IPS-NIHi7 (cell line): ENCODE data around the gene SPTAN1.

Source experiments
- DNase-seq: peaks from one replicate; pipeline ENCODE4 v3.0.0; 2012; ENCODE audit warnings: mixed read lengths; ENCODE audit errors: extremely low spot score

SPTAN1 gene

GRCh38 chr9:128632066-128632465, 79.7 kb downstream of the SPTAN1 start:
- DNase-seq = no peak

DNA sequence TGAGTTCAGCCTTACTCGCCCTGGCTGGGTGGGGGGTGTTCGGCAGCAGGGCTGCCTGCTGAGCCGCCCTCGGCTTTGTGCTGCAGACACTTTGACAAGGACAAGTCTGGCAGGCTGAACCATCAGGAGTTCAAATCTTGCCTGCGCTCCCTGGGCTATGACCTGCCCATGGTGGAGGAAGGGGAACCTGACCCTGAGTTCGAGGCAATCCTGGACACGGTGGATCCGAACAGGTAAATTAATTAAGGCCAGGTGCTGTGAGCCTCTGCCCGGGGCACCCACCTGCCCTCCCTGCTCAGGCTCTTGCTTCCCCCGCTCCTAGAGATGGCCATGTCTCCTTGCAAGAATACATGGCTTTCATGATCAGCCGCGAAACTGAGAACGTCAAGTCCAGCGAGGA, 80.1 kb downstream of the SPTAN1 start:
- no peak for DNase-seq

DNA sequence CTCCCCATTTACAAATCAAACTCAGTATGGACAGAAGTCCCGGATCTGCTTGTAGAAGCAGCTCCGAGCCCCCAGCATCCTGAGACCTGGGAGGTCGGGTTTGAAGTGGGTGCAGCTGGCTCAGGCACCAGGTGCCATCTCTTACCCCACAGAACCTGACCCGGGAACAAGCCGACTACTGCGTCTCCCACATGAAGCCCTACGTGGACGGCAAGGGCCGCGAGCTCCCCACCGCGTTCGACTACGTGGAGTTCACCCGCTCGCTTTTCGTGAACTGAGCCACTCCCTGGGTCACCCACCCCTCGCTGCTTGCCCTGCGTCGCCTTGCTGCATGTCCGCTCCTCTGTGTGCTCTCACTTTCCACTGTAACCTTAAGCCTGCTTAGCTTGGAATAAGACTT, 80.7 kb downstream of the SPTAN1 start:
- no peak for DNase-seq

GRCh38 chr9:128633601-128634000, 81.2 kb downstream of the SPTAN1 start:
- no peak for DNase-seq

DNA sequence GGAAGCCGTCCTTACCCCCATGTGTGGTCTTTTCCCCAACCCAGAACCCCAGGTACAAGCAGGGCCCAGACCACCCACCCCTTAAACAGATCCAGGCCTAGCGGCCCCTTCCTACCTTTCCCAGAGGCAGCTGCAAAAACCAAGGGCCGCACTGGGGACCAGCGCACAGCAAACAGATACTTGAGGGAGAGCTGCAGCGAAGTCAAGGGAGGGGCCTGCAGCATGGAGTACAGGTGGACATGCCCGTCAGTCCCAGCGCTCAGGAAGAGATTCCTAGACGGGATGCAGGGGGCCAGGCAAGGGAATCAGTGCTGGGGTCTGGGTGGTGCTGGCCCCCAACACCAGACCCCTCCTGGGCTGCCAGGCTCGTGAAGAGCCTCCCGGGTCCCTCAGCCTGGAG, 81.7 kb downstream of the SPTAN1 start:
- no peak for DNase-seq

DNA sequence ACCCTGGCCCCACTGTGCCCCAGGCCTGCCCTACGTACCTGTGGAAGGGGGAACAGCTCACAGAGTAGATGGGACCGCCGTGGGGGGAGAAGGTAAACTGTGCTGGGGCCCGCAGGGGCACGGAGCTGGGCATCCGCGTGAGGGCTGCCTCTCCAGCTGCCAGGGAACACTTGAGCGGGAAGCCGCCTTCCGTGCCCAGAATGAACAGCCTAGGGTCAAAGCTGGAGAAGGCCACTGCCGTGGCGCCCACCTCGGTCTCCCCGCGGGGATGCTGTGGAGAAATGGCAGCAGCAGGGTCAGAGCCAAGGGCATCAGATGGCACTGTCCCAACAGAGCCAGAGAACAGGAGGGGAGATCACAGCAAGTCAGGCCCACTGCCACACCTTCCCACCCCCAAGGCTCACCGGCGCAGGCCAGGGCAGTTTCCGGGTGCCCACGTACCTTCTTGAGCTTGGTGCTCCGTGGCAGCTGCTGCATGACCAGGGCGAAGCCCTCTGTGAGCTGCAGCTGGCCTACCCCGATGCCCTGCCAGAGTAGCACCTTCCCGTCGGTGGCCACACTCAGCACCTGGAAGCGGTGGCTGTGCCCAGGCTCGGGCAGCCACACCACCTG, 82.4 kb downstream of the SPTAN1 start:
- DNase-seq = no peak

GRCh38 chr9:128635266-128636023, 83.1 kb downstream of the SPTAN1 start:
- peak; percentile 93 for DNase-seq

DNA sequence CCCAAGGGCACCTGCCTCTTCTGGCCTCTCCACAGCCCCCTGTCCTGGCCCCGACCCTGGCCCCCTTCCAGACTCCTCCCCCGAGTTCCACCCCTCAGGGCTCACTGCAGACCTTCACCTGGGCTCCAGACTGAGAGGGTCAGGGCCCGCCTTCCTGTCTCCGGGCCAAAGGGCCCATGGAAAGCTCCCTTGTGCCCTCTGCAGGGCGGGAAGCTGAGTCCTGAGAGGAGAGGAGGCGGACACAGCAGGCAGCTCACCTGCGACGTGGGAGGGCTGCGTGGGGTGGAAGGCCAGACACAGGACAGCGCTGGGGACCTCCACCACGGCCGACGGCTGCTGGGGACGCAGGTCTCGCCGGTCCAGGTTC, 83.6 kb downstream of the SPTAN1 start:
- peak; percentile 84 for DNase-seq

- no peak for DNase-seq
These were observed 84.5 kb downstream of the SPTAN1 start for GRCh38 chr9:128636556-128637530.

DNA sequence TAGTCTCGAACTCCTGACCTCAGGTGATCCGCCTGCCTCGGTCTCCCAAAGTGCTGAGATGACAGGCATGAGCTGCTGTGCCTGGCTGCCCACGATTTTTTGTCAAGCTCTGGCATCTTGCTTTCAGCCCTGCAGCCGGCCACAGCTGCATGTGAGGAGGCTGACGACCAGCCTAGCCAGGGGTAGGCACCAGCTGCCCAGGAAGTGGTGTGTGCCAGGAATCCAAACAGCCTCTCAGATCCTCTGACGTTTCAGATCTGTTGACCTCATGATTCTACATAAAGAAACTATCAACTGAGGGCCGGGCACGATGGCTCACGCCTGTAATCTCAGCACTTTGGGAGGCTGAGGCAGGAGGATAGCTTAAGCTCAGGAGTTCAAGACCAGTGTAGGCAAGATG, 85.3 kb downstream of the SPTAN1 start:
- no peak for DNase-seq

DNA sequence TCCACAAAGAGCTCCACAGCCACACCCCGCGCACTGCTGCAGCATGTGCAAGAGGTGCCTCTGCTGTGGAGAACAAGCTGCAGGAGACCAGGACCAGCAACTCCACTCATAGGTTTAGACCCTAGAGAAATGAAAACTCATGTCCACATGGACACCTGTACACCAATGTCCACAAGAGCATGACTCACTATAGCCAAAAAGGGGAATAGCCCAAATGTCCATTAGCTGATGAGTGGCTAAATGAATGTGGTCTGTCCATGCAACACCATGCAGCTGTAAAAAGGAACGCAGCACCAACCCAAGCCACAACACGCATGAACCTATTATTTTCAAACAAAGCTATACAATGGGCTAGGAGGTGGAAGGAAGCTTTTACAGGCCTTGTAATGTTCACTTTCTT, 86.2 kb downstream of the SPTAN1 start:
- no peak for DNase-seq

GRCh38 chr9:128640603-128641002, 88.2 kb downstream of the SPTAN1 start:
- no peak for DNase-seq

- DNase-seq = no peak
These were observed 90.4 kb downstream of the SPTAN1 start for GRCh38 chr9:128642675-128643245.

DNA sequence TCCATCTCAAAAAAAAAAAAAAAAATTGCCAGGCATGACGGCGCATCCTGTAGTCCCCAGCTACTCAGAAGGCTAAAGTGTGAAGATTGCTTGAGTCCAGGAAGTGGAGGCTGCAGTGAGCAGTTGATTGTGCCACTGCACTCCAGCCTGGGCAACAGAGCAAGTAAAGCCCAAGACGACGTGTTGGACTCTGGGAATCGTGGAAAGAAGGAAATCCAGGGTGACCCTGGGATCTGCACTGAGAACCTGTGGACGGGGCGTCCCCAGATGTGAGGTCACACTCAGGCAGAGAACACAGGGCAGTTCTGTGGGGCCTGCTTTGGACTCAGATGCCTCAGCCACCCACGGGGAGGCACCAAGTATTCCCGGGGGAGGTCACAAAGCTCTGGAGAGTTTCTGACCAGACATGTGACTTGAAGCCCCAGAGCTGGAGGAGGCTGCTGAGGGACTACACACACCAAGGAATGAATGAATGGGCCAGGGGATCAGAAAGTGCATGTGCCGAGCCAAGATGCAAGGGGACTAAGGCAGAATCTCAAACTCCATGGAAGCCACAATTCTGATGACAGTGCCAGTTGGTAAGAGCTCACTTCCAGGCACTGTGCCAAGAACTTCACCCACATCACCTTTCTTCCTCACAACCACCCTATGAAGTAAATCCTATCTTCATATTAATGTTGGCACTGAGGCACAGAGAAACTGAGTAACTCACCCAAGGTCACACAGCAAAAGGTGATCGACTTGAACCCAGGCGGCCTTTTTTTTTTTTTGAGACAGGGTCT, 91.3 kb downstream of the SPTAN1 start:
- no peak for DNase-seq

DNA sequence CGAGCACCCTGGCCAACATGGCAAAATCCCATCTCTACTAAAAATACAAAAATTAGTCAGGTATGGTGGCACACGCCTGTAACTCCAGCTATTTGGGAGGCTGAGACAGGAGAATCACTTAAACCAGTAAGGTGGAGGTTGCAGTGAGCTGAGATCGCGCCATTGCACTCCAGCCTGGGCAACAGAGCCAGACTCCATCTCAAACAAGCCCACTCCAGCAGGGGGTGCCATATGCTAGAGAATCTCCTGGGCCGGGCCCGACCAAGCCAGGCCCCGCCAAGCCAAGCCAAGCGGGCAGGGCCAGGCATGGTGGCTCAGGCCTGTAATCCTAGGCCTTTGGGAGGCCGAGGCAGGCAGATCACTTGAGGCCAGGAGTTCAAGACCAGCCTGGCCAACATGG, 95.8 kb downstream of the SPTAN1 start:
- DNase-seq = peak; percentile 50

GRCh38 chr9:128651798-128652197, 99.4 kb downstream of the SPTAN1 start:
- no peak for DNase-seq

- DNase-seq = no peak
These were observed 101.5 kb downstream of the SPTAN1 start for GRCh38 chr9:128653908-128654307.

GRCh38 chr9:128654481-128654880, 102.1 kb downstream of the SPTAN1 start:
- no peak for DNase-seq

DNA sequence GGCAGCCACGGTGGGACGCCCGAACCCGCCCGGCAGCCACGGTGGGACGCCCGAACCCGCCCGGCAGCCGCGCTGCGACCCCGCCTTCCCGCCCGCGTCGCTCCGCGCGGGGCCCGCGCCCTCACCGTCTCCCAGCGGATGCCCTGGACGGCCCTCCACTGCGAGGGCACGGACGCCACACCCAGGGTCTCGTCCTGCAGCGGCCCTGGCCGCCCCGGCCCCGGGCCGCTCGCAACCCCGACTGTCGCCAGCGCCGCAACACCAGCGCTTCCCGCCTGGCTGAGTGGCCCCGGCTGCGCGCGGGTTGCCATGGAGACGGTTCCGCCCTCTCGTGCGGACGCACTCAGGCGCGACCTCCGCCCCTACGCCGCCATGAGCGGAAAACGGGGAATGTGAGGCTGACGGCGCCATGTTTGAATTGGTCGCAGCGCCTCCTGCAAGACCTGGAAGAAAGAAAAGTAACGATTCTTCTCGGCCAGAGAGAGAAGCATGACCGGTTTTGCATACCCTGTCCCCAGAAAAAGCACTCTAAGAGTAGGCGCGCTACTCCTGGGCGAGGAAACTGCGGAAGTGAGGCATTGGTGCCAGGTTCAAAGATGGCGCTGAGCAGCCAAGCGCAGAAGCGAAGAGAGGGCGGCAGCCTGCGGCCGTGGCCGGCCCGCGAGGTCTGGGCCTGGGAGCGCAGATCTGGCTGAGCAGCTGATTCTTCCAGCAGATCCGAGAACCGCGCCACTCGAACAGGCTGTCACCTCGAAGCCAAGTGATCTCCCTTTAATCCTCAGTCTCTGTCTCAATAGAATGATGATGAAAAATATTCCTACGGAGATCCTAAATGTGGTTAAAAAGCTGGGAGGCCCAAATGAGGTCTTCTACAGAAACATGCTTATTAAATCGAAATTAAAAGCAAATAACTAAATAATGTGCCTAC, 104.3 kb downstream of the SPTAN1 start, which contains the start of gene DYNC2I2:
Gene DYNC2I2, minus strand, starts transcription at position 432 of the 928 bp plus-strand sequence. Its CDS starts 121 bp downstream, at position 311.
- DNase-seq = peak; percentile 99

DNA sequence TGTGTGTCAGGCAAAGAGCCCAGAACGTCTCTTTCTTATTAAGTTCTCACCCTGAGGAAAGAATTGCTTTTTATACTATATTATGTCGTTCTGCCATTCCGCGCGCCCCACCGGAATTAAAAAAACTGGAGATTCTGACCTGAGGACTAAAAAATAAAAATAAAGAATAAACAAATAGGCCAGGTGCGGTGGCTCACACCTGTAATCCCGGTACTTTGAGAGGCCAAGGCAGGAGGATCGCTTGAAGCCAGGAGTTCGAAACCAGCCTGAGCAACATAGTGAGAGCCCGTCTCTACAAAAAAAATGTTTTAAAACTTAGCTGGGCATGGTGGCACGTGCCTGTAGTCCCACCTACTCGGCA, 104.9 kb downstream of the SPTAN1 start:
- DNase-seq = no peak
